SK-N-MC (cell line): ENCODE data around the gene FADS6.

ENCODE experiments used
- DNase-seq: peaks from one replicate; pipeline ENCODE4 v3.0.0-alpha.2; 2011; ENCODE audit warnings: low read depth, low spot score
- H3K27ac ChIP-seq: fragments of 200-600 bp; sonication (generic); 2 replicates; pipeline ENCODE4 v1.5.1; 2016; ENCODE audit warnings: mixed run types
- H3K36me3 ChIP-seq: fragments of 200-600 bp; sonication (generic); 2 replicates; pipeline ENCODE4 v1.6.1; 2017; ENCODE audit warnings: antibody characterized with exemption, low read length, mixed read lengths; ENCODE audit not compliant: insufficient read depth
- H3K4me3 ChIP-seq: fragments of 200-600 bp; sonication (generic); 2 replicates; pipeline ENCODE4 v1.5.1; 2016
- H3K9ac ChIP-seq: fragments of 200-600 bp; sonication (generic); 2 replicates; pipeline ENCODE4 v1.8.0; 2017; ENCODE audit warnings: mixed run types, mixed read lengths; ENCODE audit not compliant: insufficient read length
- H3K9me3 ChIP-seq: fragments of 200-600 bp; sonication (generic); 2 replicates; pipeline ENCODE4 v1.6.1; 2017; ENCODE audit warnings: low read depth, mild to moderate bottlenecking, antibody characterized with exemption, low read length, moderate library complexity, mixed read lengths
- EZH2 ChIP-seq: fragments of 200-600 bp; sonication (generic); IDR thresholded peaks from one replicate; pipeline ENCODE4 v1.6.1; 2017; ENCODE audit warnings: antibody characterized with exemption
- FOXP2 ChIP-seq: optimal IDR thresholded peaks from 2 replicates; pipeline ENCODE3; 2011; ENCODE audit warnings: mild to moderate bottlenecking, moderate library complexity; ENCODE audit not compliant: insufficient read depth; ENCODE audit errors: extremely low read length, control extremely low read depth
- POLR2AphosphoS5 ChIP-seq: IDR thresholded peaks from 2 replicates; pipeline ENCODE4 v1.6.1; 2012; ENCODE audit warnings: mild to moderate bottlenecking, low read depth, low read length, borderline replicate concordance

Gene FADS6

DNA sequence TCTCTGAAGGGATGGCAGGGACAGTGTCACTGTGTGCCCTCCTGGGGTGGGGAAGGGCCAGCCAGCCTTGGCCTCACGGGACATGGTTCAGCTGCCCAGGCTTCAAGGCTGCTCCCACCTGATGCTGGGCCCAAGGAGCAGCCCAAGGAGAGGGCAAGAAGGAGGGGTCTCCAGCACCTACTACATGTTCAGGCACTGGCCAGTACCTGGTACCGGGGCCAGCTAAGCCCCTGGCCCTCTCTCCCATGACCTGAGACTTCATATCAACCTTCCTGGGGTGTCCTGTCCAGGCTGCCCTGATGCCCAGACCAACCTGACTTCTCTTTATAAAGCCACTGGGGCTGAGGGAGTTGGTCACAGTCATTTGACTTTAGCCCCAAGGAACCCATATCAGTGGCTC is 28.3 kb upstream of the FADS6 start:
- Histone ChIP-seq H3K9ac (no peak overlapping the region), H3K27ac (no peak overlapping the region), H3K9me3 (no peaks in the 10 kb centered on the region), H3K36me3 (no peaks in the 10 kb centered on the region), H3K4me3 (no peak overlapping the region)
- DNase-seq: no peak
- no peak for TF ChIP-seq FOXP2
- TF ChIP-seq EZH2: no peak
- no peak for TF ChIP-seq POLR2AphosphoS5

- TF ChIP-seq EZH2 (no peak), FOXP2 (no peak), POLR2AphosphoS5 (no peak)
- H3K27ac ChIP-seq: no peak overlapping the region
- no peaks in the 10 kb centered on the region for H3K9me3 ChIP-seq
- no peak for DNase-seq
- H3K9ac ChIP-seq: no peak overlapping the region
- no peaks in the 10 kb centered on the region for H3K36me3 ChIP-seq
- no peak overlapping the region for H3K4me3 ChIP-seq
Measured at GRCh38 chr17:74921026-74921681, 27.7 kb upstream of the FADS6 start.

- Histone ChIP-seq H3K27ac (no peak overlapping the region), H3K9ac (no peak overlapping the region), H3K4me3 (no peak overlapping the region), H3K36me3 (no peaks in the 10 kb centered on the region), H3K9me3 (no peaks in the 10 kb centered on the region)
- DNase-seq: no peak
- TF ChIP-seq POLR2AphosphoS5: no peak
- TF ChIP-seq FOXP2: no peak
- TF ChIP-seq EZH2: no peak
Measured at GRCh38 chr17:74920642-74921025, 27.2 kb upstream of the FADS6 start.

DNA sequence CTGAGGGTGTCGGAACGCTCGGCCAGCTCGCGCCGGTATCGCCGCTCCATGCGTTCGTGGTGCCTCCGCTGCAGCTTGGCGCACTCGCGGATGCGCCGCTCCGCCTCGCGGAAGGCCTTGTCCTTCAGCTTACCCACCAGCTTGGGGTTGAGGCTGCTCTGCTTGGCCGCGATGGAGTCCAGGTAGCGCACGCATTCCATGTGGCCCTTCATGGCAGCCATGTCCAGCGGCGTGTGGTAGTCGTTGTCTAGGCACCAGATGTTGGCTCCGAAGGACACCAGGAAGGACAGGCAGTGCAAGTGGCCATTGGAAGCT is 26.8 kb upstream of the FADS6 start:
- Histone ChIP-seq H3K36me3 (no peaks in the 10 kb centered on the region), H3K9ac (no peak overlapping the region), H3K27ac (no peak overlapping the region), H3K4me3 (no peak overlapping the region), H3K9me3 (no peaks in the 10 kb centered on the region)
- TF ChIP-seq POLR2AphosphoS5 (no peak), EZH2 (no peak)
- DNase-seq: no peak

DNA sequence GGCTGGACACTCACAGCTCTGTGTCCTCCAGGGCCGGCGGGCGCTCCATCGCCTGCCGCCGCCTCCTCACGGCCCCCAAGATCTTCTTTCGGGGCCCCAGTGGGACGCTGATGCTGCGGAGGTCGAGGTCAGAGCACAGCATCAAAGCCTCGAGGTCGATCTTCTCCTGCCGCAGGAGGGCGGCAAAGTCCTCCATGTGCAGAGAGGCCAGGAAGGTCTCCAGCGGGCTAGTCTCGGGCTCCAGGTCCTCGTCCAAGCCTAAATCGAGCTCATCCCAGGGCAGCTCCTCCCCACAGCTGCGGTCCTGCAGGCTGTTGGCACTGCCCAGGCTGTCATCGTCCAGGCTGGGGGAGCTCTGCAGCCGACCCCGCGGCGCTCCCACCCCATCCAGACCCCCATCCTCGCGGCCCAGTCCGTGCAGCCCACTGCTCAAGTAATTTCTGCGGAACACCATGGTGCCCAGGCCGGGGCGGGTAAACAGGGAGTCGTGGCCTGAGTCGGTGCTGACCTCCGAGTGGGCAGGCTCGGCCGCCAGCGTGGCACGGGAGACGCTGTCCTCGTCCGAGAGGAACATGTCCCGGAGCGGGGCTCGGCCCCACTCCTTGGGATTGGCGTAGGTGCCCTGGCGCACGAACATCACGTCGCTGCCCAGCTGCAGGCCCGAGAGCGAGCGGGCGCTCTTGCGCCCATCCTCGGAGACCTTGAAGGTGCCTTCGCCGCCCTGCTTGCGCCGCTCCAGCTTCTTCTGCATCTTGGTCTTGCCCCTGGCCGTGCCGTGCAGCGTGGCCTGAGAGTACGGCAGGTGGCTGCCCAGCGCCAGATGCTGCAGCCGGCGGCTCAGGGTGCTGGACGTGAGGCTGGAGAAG is 26.2 kb upstream of the FADS6 start:
- H3K9me3 ChIP-seq: no peaks in the 10 kb centered on the region
- H3K9ac ChIP-seq: no peak overlapping the region
- DNase-seq: no peak
- no peak overlapping the region for H3K27ac ChIP-seq
- no peaks in the 10 kb centered on the region for H3K36me3 ChIP-seq
- H3K4me3 ChIP-seq: no peak overlapping the region
- TF ChIP-seq POLR2AphosphoS5 (no peak), EZH2 (no peak), FOXP2 (no peak)

DNA sequence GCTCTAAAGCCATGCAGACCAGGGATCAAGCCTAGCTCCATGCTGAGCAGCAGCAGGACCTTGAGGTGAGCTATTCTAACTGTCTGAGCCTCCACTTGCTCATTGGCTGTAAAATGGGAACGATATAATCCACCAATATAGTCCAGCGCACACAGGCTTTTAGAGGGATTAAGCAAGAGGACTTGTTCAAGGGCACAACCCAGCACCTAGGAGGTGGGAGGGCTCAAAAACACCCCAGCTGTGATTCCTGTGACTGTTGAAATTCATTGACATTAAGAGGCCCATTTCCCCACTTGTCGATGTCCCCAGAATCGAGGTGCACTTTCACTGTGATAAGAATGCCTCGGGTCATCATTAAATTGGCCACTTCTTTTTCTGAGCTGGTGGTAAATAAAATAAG is 25.5 kb upstream of the FADS6 start:
- H3K4me3 ChIP-seq: no peak overlapping the region
- TF ChIP-seq FOXP2 (no peak), EZH2 (no peak), POLR2AphosphoS5 (no peak)
- no peak overlapping the region for H3K27ac ChIP-seq
- H3K36me3 ChIP-seq: no peaks in the 10 kb centered on the region
- no peak for DNase-seq
- no peaks in the 10 kb centered on the region for H3K9me3 ChIP-seq
- no peak overlapping the region for H3K9ac ChIP-seq

DNA sequence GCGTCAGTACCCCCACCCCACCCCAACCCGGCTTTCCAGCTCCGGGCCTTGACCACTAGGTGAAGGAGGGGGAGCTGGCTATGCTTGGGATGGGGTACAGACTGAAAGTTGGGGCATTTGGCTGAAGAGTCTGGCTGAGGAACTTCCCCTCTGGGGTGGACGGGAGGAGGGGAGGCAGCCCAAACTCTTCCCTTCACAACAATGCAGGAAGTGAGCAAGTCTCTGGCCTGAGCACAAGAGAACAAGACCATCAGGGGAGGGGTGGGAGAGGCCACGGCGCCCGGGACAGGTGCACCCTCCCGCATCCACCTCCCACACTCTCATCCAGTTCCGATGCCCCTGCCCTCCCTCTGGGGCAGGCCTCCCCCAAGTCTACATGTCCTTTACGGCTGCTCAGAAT is 24.0 kb upstream of the FADS6 start:
- no peak for DNase-seq
- H3K36me3 ChIP-seq: no peaks in the 10 kb centered on the region
- H3K9me3 ChIP-seq: no peaks in the 10 kb centered on the region
- no peak overlapping the region for H3K9ac ChIP-seq
- no peak overlapping the region for H3K27ac ChIP-seq
- no peak overlapping the region for H3K4me3 ChIP-seq
- TF ChIP-seq POLR2AphosphoS5 (no peak), EZH2 (no peak)

- Histone ChIP-seq H3K27ac (no peak overlapping the region), H3K9me3 (no peaks in the 10 kb centered on the region), H3K9ac (no peak overlapping the region), H3K4me3 (no peak overlapping the region), H3K36me3 (no peaks in the 10 kb centered on the region)
- TF ChIP-seq EZH2: no peak
- no peak for TF ChIP-seq POLR2AphosphoS5
- TF ChIP-seq FOXP2: no peak
- no peak for DNase-seq
Measured at GRCh38 chr17:74916851-74917199, 23.4 kb upstream of the FADS6 start.
